Smooth muscle cell (in vitro differentiated cells): ENCODE measurements around the gene KCNQ4. TPM values are rescaled to one million over a fixed set of nuclear protein-coding genes. Genes with fewer than 3 reads are reported as not detected.

Experiments
- DNase-seq: peaks from one replicate; lab custom pipeline; 2025; ENCODE audit not compliant: unreplicated experiment; lab: John Stamatoyannopoulos, UW
- H2AFZ ChIP-seq: fragments of 200-600 bp; sonication (generic); 2 replicates; pipeline ENCODE4 v1.6.0; 2016; ENCODE audit warnings: antibody characterized with exemption, low read depth, mild to moderate bottlenecking
- H3F3A ChIP-seq: fragments of 200-600 bp; sonication (generic); 2 replicates; pipeline ENCODE4 v1.6.0; 2017; ENCODE audit warnings: antibody characterized with exemption, low read depth
- H3K27ac ChIP-seq: fragments of 200-600 bp; sonication (generic); 2 replicates; pipeline ENCODE4 v1.5.1; 2016; ENCODE audit warnings: low read depth, mild to moderate bottlenecking
- H3K27me3 ChIP-seq: fragments of 200-600 bp; sonication (generic); 2 replicates; pipeline ENCODE4 v1.6.1; 2016; ENCODE audit warnings: low read depth, mild to moderate bottlenecking
- H3K36me3 ChIP-seq: fragments of 200-600 bp; sonication (generic); 2 replicates; pipeline ENCODE4 v1.5.1; 2016; ENCODE audit warnings: low read depth
- H3K4me1 ChIP-seq: fragments of 200-600 bp; sonication (generic); 2 replicates; pipeline ENCODE4 v1.5.1; 2016; ENCODE audit warnings: low read depth
- H3K4me2 ChIP-seq: fragments of 200-600 bp; sonication (generic); 2 replicates; pipeline ENCODE4 v1.6.0; 2016; ENCODE audit warnings: mild to moderate bottlenecking
- H3K4me3 ChIP-seq: fragments of 200-600 bp; sonication (generic); 2 replicates; pipeline ENCODE4 v1.5.1; 2016; ENCODE audit warnings: mild to moderate bottlenecking
- H3K79me2 ChIP-seq: fragments of 200-600 bp; sonication (generic); 2 replicates; pipeline ENCODE4 v1.6.0; 2016; ENCODE audit warnings: low read depth, mild to moderate bottlenecking
- H3K9ac ChIP-seq: fragments of 200-600 bp; sonication (generic); 2 replicates; pipeline ENCODE4 v1.6.0; 2016; ENCODE audit warnings: low read depth
- H3K9me3 ChIP-seq: fragments of 200-600 bp; sonication (generic); replicated peaks from 2 replicates; pipeline ENCODE4 v1.5.1; 2016; ENCODE audit warnings: low read depth
- H4K20me1 ChIP-seq: fragments of 200-600 bp; sonication (generic); 2 replicates; pipeline ENCODE4 v1.6.0; 2016; ENCODE audit warnings: low read depth
- WGBS: methylation state at CpG from one replicate; pipeline ENCODE4 v1.1.7; 2016; ENCODE audit warnings: low lambda C conversion rate; 5-methylcytosine and 5-hydroxymethylcytosine counted together
- polyA plus RNA-seq: library from polyadenylated mRNA; unstranded; fragments of >200 nt; fragmentation: Nextera tagmentation; extraction: Ambion mirVana; gene quantifications from 2 replicates; pipeline ENCODE4 v1.2.1, GENCODE V29; 2016
- total RNA-seq: library from RNA; depleted of rRNA; stranded (reverse); fragments of >200 nt; gene quantifications from 2 replicates; pipeline ENCODE4 v1.2.3, GENCODE V29; 2014
- TF ChIP-seq, protein P1 (sequence below): fragments of 200-600 bp; sonication (generic); IDR thresholded peaks from 2 replicates; pipeline ENCODE4 v1.5.1; 2017; ENCODE audit warnings: borderline replicate concordance, mild to moderate bottlenecking, antibody characterized with exemption; ENCODE audit not compliant: insufficient read depth, poor library complexity, severe bottlenecking

The KCNQ4 gene
- total and polyA plus RNA-seq, 2 experiments from 2014 or later = 0.06 TPM; not detected in 1

DNA sequence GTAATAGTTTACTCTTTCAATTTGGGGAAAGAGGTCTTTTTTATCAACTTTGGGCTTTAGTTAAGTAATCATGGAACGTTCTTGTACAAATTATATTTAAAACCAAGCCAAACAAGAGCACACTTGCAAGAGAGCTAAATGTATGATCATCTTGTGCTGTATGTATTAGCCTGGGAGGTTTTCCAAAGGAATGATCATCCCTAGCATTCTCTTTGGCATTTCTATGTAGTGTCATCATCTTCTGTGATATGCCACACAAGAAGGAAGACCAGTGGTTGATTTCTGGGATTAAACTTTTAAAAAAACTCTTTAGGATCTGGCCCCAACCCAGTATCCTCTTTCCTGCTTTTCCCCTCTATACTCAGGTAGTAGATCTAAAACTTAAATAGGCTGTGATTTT is 38.4 kb upstream of the KCNQ4 start:
- Histone ChIP-seq H3K4me1 (peaks cover 8% of the 10 kb centered on the region), H3K27me3 (no peaks in the 10 kb centered on the region), H2AFZ (no peak overlapping the region), H3K79me2 (no peaks in the 10 kb centered on the region), H3K9ac (no peak overlapping the region), H3K27ac (no peak overlapping the region), H3K9me3 (no peaks in the 10 kb centered on the region), H3F3A (peaks cover 8% of the 10 kb centered on the region), H3K4me3 (no peak overlapping the region), H4K20me1 (peaks cover 99% of the 10 kb centered on the region), H3K4me2 (peak overlapping the region; percentile 10), H3K36me3 (no peaks in the 10 kb centered on the region)
- DNase-seq = no peak
- TF ChIP-seq, protein P1, sequence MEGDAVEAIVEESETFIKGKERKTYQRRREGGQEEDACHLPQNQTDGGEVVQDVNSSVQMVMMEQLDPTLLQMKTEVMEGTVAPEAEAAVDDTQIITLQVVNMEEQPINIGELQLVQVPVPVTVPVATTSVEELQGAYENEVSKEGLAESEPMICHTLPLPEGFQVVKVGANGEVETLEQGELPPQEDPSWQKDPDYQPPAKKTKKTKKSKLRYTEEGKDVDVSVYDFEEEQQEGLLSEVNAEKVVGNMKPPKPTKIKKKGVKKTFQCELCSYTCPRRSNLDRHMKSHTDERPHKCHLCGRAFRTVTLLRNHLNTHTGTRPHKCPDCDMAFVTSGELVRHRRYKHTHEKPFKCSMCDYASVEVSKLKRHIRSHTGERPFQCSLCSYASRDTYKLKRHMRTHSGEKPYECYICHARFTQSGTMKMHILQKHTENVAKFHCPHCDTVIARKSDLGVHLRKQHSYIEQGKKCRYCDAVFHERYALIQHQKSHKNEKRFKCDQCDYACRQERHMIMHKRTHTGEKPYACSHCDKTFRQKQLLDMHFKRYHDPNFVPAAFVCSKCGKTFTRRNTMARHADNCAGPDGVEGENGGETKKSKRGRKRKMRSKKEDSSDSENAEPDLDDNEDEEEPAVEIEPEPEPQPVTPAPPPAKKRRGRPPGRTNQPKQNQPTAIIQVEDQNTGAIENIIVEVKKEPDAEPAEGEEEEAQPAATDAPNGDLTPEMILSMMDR = no peak
- WGBS = 74% methylated on average over 1 of the region's 1 CpG

DNA sequence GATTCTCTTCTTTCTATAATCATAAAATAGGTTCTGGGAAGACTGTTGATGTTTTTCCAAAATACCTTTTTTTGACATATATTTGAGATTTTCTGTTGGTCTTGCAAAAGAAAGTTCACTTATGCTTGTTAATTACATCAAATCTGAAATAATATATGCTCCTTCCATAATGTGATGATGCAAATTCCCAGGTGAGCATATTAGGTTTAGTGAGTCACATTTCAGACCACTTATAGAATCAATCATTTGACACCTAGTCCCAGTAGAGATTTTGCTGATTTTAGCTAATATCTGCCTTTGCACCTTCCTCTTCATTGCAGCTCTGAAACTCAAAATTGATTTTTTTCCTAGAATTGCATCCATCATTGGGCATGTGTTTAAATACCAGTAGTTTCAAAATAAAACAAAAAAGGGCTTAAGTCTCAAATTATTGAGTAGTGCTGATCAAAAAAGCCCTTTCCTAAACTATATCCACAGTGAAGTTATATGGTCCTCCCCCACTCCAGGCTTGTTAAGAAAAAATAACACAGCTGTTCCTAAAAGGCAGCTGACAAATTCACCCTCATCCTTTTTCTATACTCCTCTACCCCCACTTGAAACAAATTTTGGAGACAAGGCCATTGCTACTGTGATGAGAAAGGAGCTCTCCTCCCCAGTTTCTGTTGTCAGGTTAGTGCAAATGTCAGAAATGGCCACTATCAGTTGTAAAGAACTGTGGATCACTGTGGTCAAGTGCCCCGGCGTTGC is 37.1 kb upstream of the KCNQ4 start:
- Histone ChIP-seq H3K4me1 (peaks cover 8% of the 10 kb centered on the region), H3K9ac (no peak overlapping the region)
- TF ChIP-seq, protein P1 = no peak

DNA sequence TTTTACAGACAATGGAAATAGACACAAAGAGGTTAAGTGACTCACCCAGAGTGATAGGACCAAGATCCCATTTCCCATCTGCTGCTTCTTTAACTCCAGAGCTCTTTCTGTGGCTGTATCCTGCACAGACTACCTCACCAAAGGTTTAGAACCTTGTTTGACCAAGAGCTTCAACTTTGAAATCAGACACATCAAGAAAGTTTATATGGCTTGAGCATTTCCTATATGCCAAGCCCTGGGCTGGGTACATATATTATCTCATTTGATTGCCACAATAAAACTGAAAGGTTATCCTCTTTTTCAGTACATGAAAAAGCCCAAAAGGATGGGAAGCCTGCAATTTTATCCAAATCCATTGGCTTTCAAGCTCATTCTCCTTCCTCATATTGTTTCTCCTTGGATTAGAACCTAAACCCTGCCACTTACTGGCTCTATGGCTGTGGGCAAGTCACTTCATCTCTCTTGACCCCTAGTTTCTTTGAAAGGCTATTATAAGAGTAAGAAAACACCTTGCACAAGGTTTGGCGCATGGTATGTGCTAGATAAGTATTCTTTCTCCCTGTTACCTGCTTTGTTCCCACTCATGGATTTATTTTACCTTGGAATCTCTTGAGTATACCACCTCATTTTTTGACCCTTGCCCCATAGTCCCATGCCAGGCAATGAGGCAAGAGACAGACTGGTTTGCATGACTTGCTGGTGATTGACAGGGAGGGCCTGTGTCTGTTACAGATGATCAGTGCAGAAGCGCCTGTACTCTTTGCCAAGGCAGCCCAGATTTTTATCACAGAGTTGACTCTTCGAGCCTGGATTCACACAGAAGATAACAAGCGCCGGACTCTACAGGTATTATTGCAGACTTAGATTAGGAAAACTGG is 34.5 kb upstream of the KCNQ4 start:
- DNase-seq = no peak
- Histone ChIP-seq H4K20me1 (peaks cover 96% of the 10 kb centered on the region), H3K4me3 (no peak overlapping the region), H2AFZ (no peak overlapping the region), H3K9ac (no peak overlapping the region), H3F3A (no peaks in the 10 kb centered on the region), H3K9me3 (no peaks in the 10 kb centered on the region), H3K36me3 (peaks cover 7% of the 10 kb centered on the region), H3K4me1 (peaks cover 8% of the 10 kb centered on the region), H3K27ac (no peak overlapping the region), H3K79me2 (no peaks in the 10 kb centered on the region), H3K27me3 (no peaks in the 10 kb centered on the region), H3K4me2 (no peak overlapping the region)
- TF ChIP-seq, protein P1 = no peak
- WGBS = 89% methylated on average over 5 of the region's 5 CpGs

More for the DNA sequence above, 37.1 kb upstream of the KCNQ4 start:
- no peak overlapping the region for H2AFZ ChIP-seq
- H3K36me3 ChIP-seq = no peaks in the 10 kb centered on the region
- no peaks in the 10 kb centered on the region for H3K79me2 ChIP-seq
- H3K4me3 ChIP-seq = no peak overlapping the region
- H4K20me1 ChIP-seq = peaks cover 99% of the 10 kb centered on the region
- no peak overlapping the region for H3K4me2 ChIP-seq
- 71% methylated on average over 2 of the region's 2 CpGs for WGBS
- H3K27ac ChIP-seq = no peak overlapping the region
- H3K9me3 ChIP-seq = no peaks in the 10 kb centered on the region
- H3F3A ChIP-seq = peaks cover 8% of the 10 kb centered on the region
- no peaks in the 10 kb centered on the region for H3K27me3 ChIP-seq
- DNase-seq = no peak
